COLO668 (cell line): ENCODE measurements around the gene ATAD3B.
"Not testable (repeated sequence)": the region's sequence is repeated elsewhere in the genome, so short reads cannot be mapped to it uniquely, and the experiment has no call there.

Experiments
- DNase-seq: peaks from one replicate; lab custom pipeline; 2025; ENCODE audit not compliant: unreplicated experiment; lab: John Stamatoyannopoulos, UW

The ATAD3B gene

DNA sequence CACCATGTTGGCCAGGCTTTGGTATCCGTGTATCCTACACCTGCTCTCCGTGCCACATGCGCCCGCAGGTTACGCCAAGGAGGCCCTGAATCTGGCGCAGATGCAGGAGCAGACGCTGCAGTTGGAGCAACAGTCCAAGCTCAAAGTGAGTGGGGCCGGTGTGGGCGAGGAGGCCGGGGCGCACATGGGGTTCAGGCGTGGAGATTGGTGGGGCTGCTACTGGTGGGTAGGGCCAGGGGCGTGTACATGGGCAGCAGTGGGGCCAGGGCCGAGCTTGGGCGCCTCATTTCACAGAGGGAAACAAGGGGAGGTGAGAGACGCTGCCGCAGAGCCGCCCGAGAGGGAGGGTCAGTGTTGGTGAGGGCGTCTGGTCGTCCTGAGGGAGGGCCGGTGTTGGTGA lies 5.6 kb downstream of the ATAD3B start:
- no peak for DNase-seq

DNA sequence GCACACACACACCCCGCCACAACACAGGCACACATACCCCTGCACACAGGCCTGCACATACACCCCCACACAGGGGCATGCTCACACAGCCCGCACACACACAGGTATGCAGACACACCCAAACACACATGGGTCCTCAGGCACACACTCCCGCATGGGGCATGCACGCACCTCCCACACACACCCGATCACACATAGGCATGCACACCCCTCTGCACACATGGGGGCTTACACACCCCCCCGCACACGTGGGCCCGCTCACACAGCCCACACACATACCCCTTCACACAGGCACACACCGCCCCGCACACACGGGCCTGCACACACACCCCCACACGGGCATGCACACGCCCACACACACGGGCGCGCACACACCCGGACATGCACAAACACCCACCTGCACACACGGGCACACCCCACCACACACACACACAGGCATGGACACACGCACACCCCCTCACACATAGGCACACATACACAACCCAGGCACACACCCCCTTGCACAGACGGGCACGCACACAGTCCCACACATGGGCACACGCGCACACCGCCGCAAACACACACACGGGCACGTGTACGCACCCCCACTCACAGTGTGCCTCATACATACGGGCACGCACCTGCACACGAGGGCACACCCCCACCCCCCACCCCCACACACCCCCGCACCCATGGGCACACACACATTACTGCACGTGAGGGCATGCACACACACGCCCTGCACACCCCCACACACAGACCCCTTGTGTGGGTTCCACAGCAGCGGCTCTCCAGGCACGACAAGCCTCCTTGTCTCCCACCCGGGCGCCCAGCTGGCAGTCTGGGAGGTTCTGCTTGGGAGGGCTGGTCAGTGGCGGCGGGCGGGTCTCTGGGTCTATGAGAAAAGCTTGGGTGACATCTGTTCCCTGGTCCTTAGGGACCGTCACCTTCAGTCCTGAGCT lies 8.3 kb downstream of the ATAD3B start:
- DNase-seq, result no peak

DNA sequence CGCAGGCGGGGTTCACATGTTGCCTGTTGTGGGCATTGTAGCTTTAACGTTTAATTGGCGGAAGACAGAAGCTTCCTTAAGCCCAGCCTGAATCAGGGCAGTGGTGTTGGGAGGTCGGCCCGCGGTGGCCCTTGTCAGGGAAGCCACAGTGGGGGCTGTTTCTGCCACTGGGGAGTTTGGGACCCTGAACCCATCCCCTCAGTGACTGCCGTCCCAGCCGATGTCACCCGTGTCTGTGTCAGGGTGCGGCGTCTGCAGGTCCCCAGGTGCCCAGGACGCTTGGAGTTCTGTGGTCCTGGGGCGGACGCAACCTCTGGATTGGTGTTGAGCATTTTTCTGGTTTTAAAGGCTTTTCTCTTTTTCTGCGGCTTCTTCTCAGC lies 8.9 kb downstream of the ATAD3B start:
- DNase-seq, result not testable (repeated sequence)

DNA sequence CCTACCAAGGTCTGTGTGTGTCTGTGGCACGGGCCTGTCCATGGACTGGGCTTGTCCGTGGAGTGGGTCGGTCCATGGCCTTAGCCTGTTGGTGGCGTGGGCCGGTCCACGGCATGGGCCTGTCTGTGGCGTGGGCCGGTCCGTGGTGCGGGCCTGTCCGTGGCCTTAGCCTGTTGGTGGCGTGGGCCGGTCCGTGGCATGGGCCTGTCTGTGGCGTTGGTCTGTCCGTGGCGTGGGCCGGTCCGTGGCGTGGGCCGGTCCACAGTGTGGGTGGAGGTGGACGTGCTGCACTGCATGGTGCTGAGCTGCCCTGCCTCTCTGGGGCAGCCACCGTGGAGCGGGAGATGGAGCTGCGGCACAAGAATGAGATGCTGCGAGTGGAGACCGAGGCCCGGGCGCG lies 10.2 kb downstream of the ATAD3B start:
- not testable (repeated sequence) for DNase-seq

DNA sequence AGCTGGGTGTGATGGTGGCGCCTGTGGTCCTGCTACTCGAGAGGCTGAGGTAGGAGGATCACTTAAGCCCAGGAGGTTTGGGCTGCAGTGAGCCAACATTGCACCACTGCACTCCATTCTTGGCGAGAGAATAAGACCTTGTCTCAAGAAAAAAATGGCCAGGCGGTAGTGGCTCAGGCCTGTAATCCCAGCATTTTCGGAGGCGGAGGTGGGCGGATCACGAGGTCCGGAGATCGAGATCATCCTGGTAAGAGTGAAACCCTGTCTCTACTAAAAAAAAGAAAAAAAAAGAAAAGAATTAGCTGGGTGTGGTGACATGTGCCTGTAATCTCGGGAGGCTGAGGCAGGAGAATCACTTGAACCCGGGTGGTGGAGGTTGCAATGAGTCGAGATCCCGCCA lies 11.3 kb downstream of the ATAD3B start:
- no peak for DNase-seq

DNA sequence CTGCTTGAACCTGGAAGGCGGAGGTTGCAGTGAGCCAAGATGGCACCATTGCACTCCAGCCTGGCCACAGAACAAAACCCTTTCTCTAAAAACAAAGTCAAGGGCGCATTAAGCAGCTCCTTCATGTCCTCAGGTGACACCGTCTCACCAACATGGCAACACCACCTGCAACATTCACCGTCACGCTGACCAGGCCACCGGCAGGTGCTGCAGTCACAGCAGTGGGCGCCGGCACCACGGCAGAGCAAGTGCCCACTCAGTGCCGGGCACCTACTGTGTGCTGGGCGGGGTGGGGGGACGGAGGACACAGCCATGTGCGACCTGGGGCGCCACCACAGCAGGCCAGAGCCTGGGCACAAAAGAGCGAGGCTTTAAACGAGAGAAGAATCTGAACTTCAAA lies 12.1 kb downstream of the ATAD3B start:
- no peak for DNase-seq

DNA sequence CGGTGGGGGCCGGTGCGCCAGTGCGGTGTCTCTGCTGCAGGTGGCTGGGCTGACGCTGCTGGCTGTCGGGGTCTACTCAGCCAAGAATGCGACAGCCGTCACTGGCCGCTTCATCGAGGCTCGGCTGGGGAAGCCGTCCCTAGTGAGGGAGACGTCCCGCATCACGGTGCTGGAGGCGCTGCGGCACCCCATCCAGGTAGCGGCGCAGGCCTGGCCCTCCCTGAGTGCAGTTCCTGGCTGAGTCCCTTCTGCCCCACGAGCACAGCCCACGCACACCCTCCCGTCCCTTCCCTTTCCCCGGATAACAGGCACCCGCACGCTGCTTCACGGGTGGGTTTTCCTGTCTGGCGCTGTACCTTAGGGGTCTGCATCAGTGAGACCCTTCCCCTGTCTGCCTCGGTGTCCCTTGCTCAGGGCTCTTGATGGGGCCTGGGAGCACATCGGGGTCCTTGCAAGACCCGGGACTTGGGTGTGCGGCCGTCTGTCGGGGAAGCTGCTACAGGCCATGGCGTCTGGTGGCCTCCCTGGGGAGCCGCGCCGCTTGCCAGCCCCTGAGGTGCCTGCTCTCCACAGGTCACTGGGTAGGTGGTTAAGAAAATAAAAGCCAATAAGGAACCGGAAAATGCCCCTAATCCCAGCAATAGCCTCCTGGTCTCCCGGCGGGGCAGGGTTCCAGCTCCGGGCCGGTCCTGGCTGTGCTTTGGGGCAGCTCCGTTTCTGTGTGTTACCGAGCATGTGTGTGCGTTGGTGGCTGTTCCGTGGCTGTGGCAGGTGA lies 13.6 kb downstream of the ATAD3B start:
- DNase-seq, result not testable (repeated sequence)

DNA sequence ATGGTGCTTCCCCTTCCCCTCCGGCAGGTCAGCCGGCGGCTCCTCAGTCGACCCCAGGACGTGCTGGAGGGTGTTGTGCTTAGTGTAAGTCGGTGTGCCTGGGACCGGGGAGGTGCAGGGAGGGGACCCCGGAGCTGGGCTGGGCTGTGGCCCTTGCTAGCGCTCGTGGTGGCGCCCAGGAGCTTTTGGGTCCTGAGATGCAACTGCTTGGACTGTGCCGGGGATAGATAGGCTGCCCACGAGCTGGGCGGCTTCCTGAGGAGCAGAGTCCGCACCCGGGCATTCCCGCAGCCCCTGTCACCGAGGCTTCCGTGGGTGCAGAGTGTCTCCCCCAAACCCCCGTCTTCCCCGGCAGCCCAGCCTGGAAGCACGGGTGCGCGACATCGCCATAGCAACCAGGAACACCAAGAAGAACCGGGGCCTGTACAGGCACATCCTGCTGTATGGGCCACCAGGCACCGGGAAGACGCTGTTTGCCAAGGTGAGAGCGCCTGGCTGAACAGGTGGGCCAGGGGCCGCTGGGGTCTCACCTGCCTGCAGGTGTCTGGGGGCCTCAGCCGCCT lies 14.3 kb downstream of the ATAD3B start:
- not testable (repeated sequence) for DNase-seq

DNA sequence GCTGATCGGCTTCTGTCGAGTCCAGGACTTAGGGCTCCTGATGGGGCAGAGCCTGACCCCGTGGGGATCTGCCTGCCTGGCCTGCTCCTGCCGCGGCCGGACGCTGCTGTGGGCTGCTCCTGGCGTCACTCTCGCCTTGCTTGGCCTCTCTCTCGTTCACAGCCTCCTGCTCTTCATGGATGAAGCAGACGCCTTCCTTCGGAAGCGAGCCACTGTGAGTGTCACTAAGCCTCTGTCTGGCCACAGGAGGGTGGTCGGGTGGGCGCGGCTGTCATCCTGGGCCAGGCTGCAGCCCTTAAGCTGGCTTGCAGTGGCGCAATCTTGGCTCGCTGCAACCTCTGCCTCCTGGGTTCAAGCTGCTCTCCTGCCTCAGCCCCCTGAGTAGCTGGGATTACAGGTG lies 16.1 kb downstream of the ATAD3B start:
- DNase-seq, result no peak

DNA sequence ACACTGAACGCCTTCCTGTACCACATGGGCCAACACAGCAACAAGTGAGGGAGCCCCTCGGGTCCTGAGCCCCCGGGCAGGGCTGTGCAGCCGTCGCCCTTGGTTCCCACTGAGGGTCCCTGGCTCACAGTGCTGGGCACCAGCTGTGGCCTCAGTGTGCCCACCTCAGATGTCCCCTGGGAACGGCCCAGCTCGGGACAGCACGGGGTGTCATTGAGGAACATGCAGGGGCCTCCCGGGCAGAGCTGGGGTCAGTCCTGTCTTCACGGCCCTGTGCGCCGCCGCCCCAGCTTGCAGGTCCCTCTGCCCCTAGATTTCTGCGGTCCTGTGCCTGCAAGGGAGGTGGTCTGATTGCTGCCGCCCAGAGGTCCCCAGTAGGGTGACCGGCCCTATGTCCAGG lies 17.7 kb downstream of the ATAD3B start:
- DNase-seq, result no peak

DNA sequence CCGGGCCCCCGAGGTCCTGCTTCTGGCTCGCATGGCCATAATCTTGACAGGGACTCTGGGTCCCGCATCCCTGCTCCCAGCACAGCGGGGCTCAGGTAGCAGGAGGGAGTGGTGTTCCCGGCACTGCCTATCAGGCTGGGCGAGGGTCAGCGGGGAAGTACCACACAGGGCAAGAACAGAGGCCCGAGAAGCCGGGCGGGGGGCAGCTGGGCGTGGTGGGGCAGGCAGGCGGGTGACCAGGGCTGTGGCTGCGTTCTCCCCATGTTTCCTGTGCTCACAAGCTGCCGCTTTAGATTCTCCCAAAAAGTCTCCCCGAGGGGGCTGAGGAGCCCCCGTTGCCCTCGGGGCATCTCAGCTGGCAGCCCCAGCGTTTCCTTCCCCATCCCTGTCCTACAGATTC lies 18.3 kb downstream of the ATAD3B start:
- no peak for DNase-seq

DNA sequence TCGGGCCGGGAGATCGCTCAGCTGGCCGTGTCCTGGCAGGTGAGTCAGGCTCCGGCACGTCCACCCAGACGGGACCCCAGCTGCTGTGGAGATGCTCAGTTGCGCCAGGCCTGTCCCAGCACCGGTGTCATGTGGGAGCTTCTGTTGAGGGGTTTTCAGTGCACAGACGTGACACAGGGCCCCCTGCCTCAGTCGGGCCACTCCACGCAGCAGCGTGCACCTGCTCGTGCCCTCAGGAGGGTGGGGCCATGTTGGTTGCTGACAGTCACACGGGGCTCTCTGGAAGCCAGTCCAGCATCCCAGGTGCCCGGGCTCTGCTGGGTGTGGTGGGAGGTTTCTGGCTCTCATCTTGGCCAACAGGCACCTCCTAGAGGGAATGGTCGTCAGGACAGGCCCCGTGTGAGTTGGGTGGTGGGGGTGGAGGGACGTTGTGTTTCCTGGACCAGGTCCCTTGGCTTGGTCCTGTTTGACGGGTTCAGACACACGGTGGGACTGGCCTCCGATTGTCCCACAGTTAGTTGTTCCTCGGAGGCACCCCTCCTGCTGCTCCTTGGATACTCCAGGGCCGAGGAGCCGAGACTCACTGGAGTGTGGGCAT lies 19.2 kb downstream of the ATAD3B start:
- no peak for DNase-seq

DNA sequence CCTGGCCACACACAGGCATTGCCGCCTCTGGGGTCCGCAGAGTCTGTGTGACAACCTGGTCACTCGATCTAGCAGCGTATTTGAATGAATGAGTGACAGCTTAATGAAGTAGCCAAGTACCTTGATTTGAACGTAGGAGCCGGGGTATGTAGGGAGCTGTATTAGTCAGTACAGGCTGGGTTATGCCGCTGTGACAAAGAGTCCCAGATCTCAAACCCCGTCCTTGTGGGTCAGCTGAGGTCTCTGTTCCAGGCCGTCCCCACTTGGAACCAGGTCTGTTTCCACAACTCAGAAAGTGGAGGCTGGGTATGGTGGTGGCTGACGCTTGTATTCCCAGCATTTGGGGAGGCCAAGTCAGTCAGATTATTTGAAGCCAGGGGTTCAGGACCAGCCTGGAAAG lies 20.0 kb downstream of the ATAD3B start:
- DNase-seq, result no peak

DNA sequence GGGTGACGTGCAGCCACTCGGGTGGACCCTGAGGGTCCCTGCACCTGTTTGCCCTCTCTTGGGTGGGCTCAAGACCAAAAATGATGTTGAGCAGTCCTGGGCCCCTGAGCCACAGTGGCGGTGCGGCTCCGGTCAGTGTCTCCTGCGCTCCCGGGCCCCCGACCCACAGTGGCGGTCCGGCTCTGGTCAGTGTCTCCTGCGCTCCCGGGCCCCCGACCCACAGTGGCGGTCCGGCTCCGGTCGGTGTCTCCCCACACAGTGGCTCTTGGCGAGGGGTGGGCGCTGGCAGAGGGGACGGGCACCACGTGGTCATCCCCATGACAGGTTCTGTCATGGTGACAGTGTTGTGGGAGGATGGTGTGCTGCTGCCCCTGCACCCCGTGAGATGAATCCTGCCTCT lies 22.7 kb downstream of the ATAD3B start:
- not testable (repeated sequence) for DNase-seq

DNA sequence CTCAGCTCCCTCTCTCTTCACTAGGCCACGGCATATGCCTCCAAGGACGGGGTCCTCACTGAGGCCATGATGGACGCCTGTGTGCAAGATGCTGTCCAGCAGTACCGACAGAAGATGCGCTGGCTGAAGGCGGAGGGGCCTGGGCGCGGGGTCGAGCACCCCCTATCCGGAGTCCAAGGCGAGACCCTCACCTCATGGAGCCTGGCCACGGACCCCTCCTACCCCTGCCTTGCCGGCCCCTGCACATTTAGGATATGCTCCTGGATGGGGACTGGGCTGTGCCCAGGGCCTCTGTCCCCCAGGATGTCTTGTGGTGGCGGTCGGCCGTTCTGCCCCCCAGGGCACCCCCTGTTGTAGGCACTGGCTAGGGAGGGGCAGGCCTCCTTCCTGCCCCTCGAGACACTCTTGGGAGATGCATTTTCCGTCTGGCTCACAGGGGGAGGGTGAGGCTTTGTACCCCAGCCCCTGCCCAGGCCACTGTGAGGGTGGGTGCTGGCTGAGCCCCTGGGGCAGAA lies 24.0 kb downstream of the ATAD3B start:
- not testable (repeated sequence) for DNase-seq

DNA sequence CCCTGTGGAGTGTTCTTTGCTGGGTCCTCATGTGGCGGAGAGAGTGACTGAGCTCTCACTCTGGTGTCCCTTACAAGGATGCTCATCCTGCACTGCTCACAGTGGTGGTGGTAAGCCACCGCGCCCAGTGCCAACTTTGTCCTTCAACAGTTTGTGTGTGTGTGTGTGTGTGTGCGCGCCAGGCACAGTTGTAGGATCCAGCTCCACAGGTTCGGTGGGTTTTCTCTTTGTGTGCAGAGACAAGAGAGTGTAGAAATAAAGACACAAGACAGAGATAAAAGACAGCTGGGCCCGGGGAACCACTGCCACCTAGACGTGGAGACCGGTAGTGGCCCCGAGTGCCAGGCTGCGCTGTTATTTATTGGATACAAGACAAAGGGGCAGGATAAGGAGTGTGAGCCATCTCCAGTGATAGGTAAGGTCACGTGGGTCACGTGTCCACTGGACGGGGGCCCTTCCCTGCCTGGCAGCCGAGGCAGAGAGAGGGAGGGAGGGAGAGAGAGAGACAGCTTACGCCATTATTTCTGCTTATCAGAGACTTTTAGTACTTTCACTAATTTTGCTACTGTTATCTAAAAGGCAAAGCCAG lies 33.3 kb downstream of the ATAD3B start:
- DNase-seq, result peak; percentile 90

DNA sequence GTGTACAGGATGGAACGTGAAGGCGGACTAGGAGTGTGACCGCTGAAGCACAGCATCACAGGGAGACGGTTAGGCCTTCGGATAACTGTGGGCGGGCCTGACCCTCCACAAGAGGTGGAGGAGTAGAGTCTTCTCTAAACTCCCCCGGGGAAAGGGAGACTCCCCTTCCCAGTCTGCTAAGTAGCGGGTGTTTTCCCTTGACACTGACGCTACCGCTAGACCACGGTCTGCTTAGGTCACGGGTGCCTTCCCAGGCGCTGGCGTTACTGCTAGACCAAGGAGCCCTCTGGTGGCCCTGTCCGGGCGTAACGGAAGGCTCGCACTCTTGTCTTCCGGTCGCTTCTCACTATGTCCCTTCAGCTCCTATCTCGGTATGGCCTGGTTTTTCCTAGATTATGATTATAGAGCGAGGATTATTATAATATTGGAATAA lies 33.8 kb downstream of the ATAD3B start:
- peak; percentile 67 for DNase-seq

DNA sequence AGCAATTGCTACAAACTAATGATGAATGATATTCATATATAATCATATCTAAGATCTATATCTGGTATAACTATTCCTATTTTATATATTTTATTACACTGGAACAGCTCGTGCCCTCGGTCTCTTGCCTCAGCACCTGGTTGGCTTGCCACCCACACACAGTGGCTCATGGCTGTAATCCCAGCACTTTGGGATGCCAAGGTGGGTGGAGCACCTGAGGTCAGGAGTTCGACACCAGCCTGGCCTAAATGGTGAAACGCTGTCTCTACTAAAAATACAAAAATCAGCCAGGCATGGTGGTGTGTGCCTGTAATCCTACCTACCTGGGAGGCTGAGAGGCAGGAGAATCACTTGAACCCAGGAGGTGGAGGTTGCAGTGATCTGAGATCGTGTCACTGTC lies 34.2 kb downstream of the ATAD3B start:
- not testable (repeated sequence) for DNase-seq

DNA sequence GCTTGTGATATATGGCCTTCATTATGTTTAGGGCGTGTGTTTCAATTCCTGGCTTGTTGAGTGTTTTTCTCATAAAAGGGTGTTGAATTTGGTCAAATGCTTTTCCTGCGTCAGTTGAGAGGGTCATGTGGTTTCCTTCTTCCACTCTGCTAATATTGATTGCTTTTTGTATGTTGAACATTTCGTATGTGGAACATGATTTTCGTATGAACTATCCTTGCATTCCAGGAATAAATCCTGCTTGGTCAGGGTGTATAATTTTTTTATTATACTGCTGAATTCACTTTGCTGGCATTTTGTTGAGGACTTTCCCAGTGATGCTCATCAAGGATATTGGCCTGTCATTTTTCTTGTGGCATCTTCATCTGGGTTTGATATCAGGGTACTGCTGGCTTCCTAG lies 35.7 kb downstream of the ATAD3B start:
- no peak for DNase-seq

DNA sequence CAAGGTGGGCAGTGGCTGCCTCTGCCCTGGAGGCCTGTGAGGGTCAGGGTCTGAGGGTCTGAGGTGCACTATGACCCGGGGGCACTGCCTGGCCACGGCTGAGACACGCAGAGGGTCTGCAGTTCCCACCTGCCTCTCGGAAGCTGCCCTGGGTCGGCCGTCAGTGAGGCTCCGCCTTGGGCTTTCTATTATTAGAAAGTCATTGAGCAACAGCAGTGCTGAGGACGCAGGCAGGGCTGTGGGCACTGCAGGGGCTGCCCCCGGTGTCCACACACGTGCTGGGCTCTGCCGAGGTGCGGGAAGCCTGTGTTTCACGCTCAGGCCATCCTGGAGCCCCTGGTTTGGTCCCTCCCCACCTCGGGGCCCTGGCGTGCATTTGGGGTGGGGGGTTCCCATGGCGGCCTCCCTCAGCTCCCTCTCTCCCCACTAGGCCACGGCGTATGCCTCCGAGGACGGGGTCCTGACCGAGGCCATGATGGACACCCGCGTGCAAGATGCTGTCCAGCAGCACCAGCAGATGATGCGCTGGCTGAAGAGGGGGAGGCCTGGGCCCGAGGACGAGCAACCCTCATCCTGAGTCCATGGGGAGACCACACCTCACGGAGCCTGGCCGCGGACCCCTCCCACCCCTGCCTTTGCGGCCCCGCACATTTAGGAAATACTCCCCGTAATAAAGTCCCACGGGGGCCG lies 37.4 kb downstream of the ATAD3B start:
- not testable (repeated sequence) for DNase-seq
